HepG2 (cell line): ENCODE measurements around the gene TWIST2. TPM values are rescaled to one million over a fixed set of nuclear protein-coding genes. Genes with fewer than 3 reads are reported as not detected.

Experiments used
- ATAC-seq: fragments of 200-7000 bp; cut with Tn5 transposase; 3 replicates; pipeline ENCODE4 v1.9.1; 2020; ENCODE audit warnings: mild to moderate bottlenecking, moderate library complexity
- BruUV-seq: library from RNA; stranded (reverse); fragments of 400-500 nt; replicated peaks from 2 replicates; lab custom pipeline; 2021; lab: Mats Ljungman, UMichigan
- CTCF ChIA-PET: fragments of 300-600 bp; formaldehyde crosslinking; extraction: SDS; loops from one replicate; lab custom pipeline; 2021; ENCODE audit warnings: low total read pairs, inconsistent platforms, low intra/inter-chr PET ratio; lab: Yijun Ruan, JAX
- POLR2A ChIA-PET: fragments of 350-600 bp; sonication (Branson Sonifier 250); formaldehyde crosslinking; loops from one replicate; lab custom pipeline; 2020; ENCODE audit warnings: antibody characterized with exemption, inconsistent platforms; lab: Yijun Ruan, JAX
- DNase-seq: peaks from one replicate; pipeline ENCODE4 v3.0.0-alpha.2; 2015; ENCODE audit warnings: low spot score
- FAIRE-seq: peaks from 3 replicates; lab custom pipeline; 2011; peaks lifted over from hg19 to GRCh38; lab: Jason Lieb, UNC
- H2AFZ ChIP-seq: one replicate; pipeline ENCODE4 v1.6.1; 2011; ENCODE audit warnings: low read length, inconsistent platforms
- H3K27ac ChIP-seq: fragments of 300-600 bp; 3 replicates; pipeline ENCODE4 v1.8.0; 2011; ENCODE audit warnings: mixed run types, mild to moderate bottlenecking, mixed read lengths, low read length, inconsistent platforms; ENCODE audit not compliant: insufficient read depth; ENCODE audit errors: extremely low read length
- H3K27me3 ChIP-seq, 2 experiments: fragments of 200-600 bp in 1 of 2; 2 replicates in 1 of 2; 3 replicates in 1 of 2; pipeline versions ENCODE4 v1.6.0 to v1.8.0; 2011; ENCODE audit warnings: low read length in 2 of 2, mild to moderate bottlenecking in 2 of 2, moderate library complexity in 2 of 2, inconsistent platforms in 1 of 2; ENCODE audit not compliant: insufficient read depth in 2 of 2, control insufficient read depth in 1 of 2
- H3K36me3 ChIP-seq, 2 experiments: fragments of 200-600 bp in 1 of 2; replicated peaks in 1 of 2; 2 replicates in 1 of 2; 3 replicates in 1 of 2; pipeline versions ENCODE4 v1.5.1 to v1.8.0; 2011; ENCODE audit warnings: low read length in 2 of 2, inconsistent platforms in 1 of 2; ENCODE audit not compliant: insufficient read depth in 2 of 2, control insufficient read depth in 1 of 2
- H3K4me1 ChIP-seq: 2 replicates; pipeline ENCODE4 v1.5.1; 2012; ENCODE audit warnings: low read length, inconsistent platforms; ENCODE audit not compliant: insufficient read depth
- H3K4me2 ChIP-seq: 2 replicates; pipeline ENCODE4 v1.6.0; 2011; ENCODE audit warnings: low read depth, low read length, inconsistent platforms
- H3K4me3 ChIP-seq, 3 experiments: fragments of 200-600 bp in 1 of 3; sonication (generic), shearing (Covaris generic) in 1 of 3; replicated peaks in 1 of 3; 2 replicates each; pipeline ENCODE4 v1.5.1; 2011 to 2016; ENCODE audit warnings: low read length in 3 of 3, inconsistent platforms in 2 of 3, low read depth in 2 of 3, mild to moderate bottlenecking in 2 of 3, control low read depth in 1 of 3, mixed read lengths in 1 of 3; ENCODE audit not compliant: insufficient read depth in 1 of 3
- H3K79me2 ChIP-seq: one replicate; pipeline ENCODE4 v1.6.1; 2011; ENCODE audit warnings: low read length, inconsistent platforms; ENCODE audit not compliant: insufficient read depth
- H3K9ac ChIP-seq: 2 replicates; pipeline ENCODE4 v1.6.0; 2011; ENCODE audit warnings: mild to moderate bottlenecking, low read depth, low read length, inconsistent platforms; ENCODE audit not compliant: insufficient read depth
- H3K9me3 ChIP-seq: 2 replicates; pipeline ENCODE4 v1.5.1; 2012; ENCODE audit warnings: mild to moderate bottlenecking, low read length
- H4K20me1 ChIP-seq: 2 replicates; pipeline ENCODE4 v1.6.0; 2011; ENCODE audit warnings: inconsistent platforms, mild to moderate bottlenecking, low read length, moderate library complexity; ENCODE audit not compliant: insufficient read depth
- CEBPG ChIP-seq: IDR thresholded peaks from 2 replicates; pipeline ENCODE4 v1.6.1; 2016
- EHMT2 ChIP-seq: fragments of 200-600 bp; sonication (generic); IDR thresholded peaks from 2 replicates; pipeline ENCODE4 v1.7.0; 2017; ENCODE audit warnings: antibody characterized with exemption, low read depth, low read length, borderline replicate concordance
- MAZ ChIP-seq, 2 experiments: sonication (generic) in 1 of 2; formaldehyde crosslinking in 1 of 2; IDR thresholded peaks; 2 replicates each; pipeline versions ENCODE4 v1.5.0 to v1.6.1; 2012 to 2020; ENCODE audit warnings: low read depth in 2 of 2, mild to moderate bottlenecking in 2 of 2, borderline replicate concordance in 1 of 2, improper control_type of control experiment in 1 of 2, low read length in 1 of 2, missing genetic modification reagents in 1 of 2, moderate library complexity in 1 of 2
- NCOR1 ChIP-seq: fragments of 200-600 bp; sonication (generic); IDR thresholded peaks from 2 replicates; pipeline ENCODE4 v1.7.0; 2017; ENCODE audit warnings: antibody characterized with exemption, low read length, borderline replicate concordance
- ZNF12 ChIP-seq: sonication (generic); formaldehyde crosslinking; IDR thresholded peaks from 2 replicates; pipeline ENCODE4 v1.5.0; 2020; ENCODE audit warnings: missing genetic modification reagents
- ZNF775 ChIP-seq: sonication (generic); formaldehyde crosslinking; IDR thresholded peaks from 2 replicates; pipeline ENCODE4 v1.4.0; 2020; ENCODE audit warnings: missing genetic modification reagents, mild to moderate bottlenecking, moderate library complexity, borderline replicate concordance
- ZNF777 ChIP-seq: sonication (generic); formaldehyde crosslinking; IDR thresholded peaks from 2 replicates; pipeline ENCODE4 v1.4.0; 2020; ENCODE audit warnings: missing genetic modification reagents
- WGBS: methylation state at CpG from one replicate; pipeline ENCODE4 v1.1.6; 2017; ENCODE audit warnings: low lambda C conversion rate; 5-methylcytosine and 5-hydroxymethylcytosine counted together
- in situ Hi-C: cut with HindIII; loops from 2 replicates; pipeline ENCODE4 v1.10.0; 2017; ENCODE audit warnings: low pct_unique_long_range_greater_than_20kb; ENCODE audit not compliant: extremely low pct_ligation_motif_present
- intact Hi-C: fragments of 100-400 bp; cut with micrococcal nuclease; formaldehyde crosslinking; loops from one replicate; pipeline ENCODE4 v1.10.0; 2022; ENCODE audit not compliant: unreplicated experiment
- polyA plus RNA-seq, 8 experiments: library from polyadenylated mRNA; depleted of rRNA in 3 of 8; stranded (reverse) in 7 of 8; unstranded in 1 of 8; fragments of >200 nt; fragmentation: Illumina TruSeq in 4 of 8; extraction: Trizol in 4 of 8; gene quantifications; 2 replicates each; pipeline versions ENCODE4 v1.2.1 to v1.2.3, GENCODE V29; 2011 to 2016; ENCODE audit warnings: low read depth in 4 of 8, missing spikeins in 1 of 8, mixed read lengths in 1 of 8; ENCODE audit not compliant: insufficient read depth in 1 of 8
- total RNA-seq, 5 experiments: library from RNA; depleted of rRNA; stranded (reverse); fragments of >200 nt; fragmentation: Illumina TruSeq; extraction: Trizol; gene quantifications; 2 replicates each; pipeline ENCODE4 v1.2.3, GENCODE V29; 2016; ENCODE audit warnings: low read depth in 1 of 5
- TF ChIP-seq, protein P1 (sequence below): sonication (generic); formaldehyde crosslinking; IDR thresholded peaks from 2 replicates; pipeline ENCODE4 v1.4.0; 2020; ENCODE audit warnings: missing genetic modification reagents, borderline replicate concordance

The TWIST2 gene
- total and polyA plus RNA-seq, 2 of the 13 experiments (the other 11 are each of a cell fraction or from before 2014, with no cell fraction given) = 0.08 to 0.11 TPM

DNA sequence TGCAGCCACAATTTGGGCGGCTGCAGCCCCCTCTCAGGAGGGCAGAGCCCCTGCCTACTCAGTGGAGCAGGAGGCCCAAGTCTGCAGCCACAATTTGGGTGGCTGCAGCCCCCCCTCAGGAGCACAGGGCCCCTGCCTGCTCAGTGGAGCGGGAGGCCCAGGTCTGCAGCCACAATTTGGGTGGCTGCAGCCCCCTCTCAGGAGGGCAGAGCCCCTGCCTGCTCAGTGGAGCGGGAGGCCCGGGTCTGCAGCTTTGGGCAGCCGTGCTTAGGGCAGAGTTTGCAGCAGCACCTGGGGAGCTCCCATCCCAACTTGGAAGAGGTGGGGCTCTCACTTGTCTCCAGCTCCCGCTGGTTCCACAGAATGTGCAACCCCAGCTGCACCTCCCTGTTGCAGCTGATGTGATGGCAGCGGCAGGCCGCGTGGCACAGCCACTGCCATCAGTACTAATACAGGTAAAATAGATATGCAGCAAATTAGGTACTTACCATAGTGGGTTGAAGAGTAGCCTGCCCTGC lies 99.4 kb downstream of the TWIST2 start:
- TF ChIP-seq CEBPG = no peak
- no peak for TF ChIP-seq MAZ (IDR thresholded peaks at IDR 0.05; ENCODE audit: borderline replicate concordance, low read depth, low read length)
- TF ChIP-seq MAZ (CRISPR knock-in tag; IDR thresholded peaks at IDR 0.05; ENCODE audit: low read depth) = no peak
- TF ChIP-seq, protein P1, sequence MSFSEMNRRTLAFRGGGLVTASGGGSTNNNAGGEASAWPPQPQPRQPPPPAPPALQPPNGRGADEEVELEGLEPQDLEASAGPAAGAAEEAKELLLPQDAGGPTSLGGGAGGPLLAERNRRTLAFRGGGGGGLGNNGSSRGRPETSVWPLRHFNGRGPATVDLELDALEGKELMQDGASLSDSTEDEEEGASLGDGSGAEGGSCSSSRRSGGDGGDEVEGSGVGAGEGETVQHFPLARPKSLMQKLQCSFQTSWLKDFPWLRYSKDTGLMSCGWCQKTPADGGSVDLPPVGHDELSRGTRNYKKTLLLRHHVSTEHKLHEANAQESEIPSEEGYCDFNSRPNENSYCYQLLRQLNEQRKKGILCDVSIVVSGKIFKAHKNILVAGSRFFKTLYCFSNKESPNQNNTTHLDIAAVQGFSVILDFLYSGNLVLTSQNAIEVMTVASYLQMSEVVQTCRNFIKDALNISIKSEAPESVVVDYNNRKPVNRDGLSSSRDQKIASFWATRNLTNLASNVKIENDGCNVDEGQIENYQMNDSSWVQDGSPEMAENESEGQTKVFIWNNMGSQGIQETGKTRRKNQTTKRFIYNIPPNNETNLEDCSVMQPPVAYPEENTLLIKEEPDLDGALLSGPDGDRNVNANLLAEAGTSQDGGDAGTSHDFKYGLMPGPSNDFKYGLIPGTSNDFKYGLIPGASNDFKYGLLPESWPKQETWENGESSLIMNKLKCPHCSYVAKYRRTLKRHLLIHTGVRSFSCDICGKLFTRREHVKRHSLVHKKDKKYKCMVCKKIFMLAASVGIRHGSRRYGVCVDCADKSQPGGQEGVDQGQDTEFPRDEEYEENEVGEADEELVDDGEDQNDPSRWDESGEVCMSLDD (CRISPR knock-in tag) = no peak
- no peak for TF ChIP-seq EHMT2
- TF ChIP-seq ZNF777 (CRISPR knock-in tag) = no peak
- TF ChIP-seq ZNF775 (CRISPR knock-in tag) = no peak
- TF ChIP-seq ZNF12 = no peak
- no peak for TF ChIP-seq NCOR1
- Histone ChIP-seq H3K27me3 (peaks cover 14 to 63% of the 10 kb centered on the region in 2 experiments), H3K9ac (no peak overlapping the region), H2AFZ (no peak overlapping the region), H3K4me3 (no peak overlapping the region), H3K4me2 (no peak overlapping the region), H3K4me1 (no peaks in the 10 kb centered on the region), H3K9me3 (no peaks in the 10 kb centered on the region), H3K27ac (no peak overlapping the region), H3K79me2 (no peaks in the 10 kb centered on the region), H3K36me3 (no peaks in the 10 kb centered on the region), H4K20me1 (no peaks in the 10 kb centered on the region)
- BruUV-seq = no TSS peak
- intact Hi-C loops (loop anchor here (5.0 kb wide), 2 partner anchors 120 to 225 kb away; no protein-coding TSS in a partner anchor), in situ Hi-C loops (no loop called here)
- DNase-seq (no peak), ATAC-seq (no peak), FAIRE-seq (no peak)
- ChIA-PET CTCF (no interaction called here), POLR2A (no interaction called here)
- 25% methylated on average over 5 of the region's 9 CpGs for WGBS
